A204.1 (cell line): ENCODE data around the gene ARHGDIB.

Experiments used
- FAIRE-seq: peaks from 2 replicates; lab custom pipeline; 2012; peaks lifted over from hg19 to GRCh38; lab: Jason Lieb, UNC

ARHGDIB gene

DNA sequence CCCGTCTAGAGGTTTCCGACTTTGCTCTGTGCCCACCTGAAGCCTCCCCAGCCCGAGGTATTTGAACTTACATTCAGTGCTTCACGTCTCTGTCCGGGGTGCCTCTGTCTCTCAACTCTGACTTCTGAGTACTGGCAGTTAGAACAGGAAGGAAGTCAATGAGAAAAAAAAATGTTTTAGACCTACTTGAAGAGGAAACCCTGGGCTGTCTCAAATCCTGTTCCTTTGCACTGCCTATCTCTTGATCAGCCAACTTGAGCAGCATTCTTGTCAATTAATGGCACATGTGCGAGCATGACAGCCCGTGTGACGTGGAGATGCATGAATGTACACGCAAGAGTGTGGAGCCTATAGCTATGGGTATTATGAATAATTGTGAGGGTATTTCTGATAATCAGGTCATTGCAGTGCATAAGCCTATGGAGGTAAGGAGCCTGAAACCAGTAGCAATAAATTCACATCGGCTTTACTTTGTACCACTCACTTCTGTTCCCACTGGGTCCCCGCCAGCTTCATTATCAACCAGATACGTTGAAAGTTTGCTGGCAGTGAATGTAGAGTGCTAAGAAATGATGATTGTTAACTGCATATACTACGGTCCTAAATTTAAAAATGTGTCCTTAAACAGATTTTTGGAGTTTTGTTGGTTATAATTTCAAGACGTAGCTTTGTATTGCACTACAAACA, at the start of gene ARHGDIB:
ARHGDIB (minus strand) TSS at position 136 of the 687 bp plus-strand sequence. CDS start 10,889 bp downstream, outside the sequence.
- no peak for FAIRE-seq

DNA sequence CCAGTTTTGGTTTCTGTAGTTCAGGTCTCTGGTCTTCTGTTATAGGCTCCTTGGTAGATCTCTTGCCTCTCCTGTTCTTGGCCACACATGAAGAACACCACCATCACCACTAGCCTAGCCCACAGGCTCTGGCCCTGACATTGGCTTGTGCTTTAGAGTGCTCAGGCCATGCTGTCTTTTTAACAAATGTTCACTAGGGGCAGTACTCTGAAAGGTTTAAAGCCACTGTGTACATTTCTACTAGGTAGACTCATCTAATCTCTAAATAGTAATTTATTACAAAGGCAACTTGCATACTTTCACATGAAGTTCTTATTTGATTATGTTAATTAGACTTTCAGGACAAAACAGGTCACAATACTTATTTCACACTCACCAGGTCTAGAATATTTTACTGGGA, 49.8 kb upstream of the ARHGDIB start:
- FAIRE-seq: no peak

DNA sequence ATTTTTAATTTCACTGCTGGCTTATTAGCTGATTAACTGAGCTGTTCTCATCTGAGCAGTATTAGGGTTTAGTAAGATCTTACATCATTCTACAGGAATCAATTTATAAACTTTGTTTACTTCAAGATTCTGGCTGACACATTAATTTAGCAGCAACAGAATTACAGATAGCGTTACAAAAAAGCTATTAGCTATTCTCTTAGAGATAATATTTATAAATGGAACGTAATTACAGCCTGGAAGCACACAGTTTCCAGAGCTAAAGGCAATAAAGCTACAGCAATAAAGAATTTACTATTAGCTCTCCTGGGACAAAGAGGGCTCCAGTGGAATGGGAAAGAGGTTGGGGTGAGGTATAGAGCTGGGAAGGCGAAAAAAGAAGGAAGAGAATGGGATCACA, 46.1 kb upstream of the ARHGDIB start:
- FAIRE-seq: no peak

DNA sequence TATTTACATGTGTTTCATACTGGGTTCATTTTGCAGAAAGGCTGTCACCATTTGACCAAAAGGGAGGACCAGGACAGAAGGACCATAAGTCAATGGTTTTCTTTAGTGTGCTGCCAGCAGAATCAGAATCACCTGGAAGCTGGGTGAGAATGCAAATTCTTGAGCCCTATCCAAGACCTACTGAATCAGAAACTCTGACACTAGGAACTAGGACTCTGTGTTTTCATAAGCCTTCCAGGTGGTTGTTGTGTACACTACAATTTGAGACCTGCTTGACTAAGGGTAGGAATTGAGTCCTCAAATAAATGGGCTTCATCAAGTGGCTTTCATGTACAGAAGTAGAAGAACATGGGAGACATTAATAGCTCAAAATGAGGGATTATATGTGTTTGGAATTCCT, 43.7 kb upstream of the ARHGDIB start:
- no peak for FAIRE-seq

DNA sequence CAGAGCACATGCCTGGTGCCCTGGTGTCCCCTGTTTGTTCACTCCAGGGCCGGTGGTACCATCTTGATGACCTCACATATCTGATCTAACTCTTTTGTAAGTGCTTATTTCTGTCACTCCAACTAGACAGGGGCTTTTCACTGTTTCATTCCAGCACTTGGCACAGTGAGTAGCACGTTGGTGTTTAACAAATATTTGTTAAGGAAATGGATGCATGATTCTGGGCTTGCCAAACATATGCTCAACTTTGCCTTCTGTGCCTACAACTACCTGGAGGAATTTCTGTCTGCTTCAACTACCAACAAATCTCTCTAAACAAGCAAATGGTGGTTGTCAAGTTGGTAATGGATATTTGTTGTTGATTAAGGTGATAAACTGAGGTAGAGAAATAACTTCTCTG, 43.0 kb upstream of the ARHGDIB start:
- no peak for FAIRE-seq

DNA sequence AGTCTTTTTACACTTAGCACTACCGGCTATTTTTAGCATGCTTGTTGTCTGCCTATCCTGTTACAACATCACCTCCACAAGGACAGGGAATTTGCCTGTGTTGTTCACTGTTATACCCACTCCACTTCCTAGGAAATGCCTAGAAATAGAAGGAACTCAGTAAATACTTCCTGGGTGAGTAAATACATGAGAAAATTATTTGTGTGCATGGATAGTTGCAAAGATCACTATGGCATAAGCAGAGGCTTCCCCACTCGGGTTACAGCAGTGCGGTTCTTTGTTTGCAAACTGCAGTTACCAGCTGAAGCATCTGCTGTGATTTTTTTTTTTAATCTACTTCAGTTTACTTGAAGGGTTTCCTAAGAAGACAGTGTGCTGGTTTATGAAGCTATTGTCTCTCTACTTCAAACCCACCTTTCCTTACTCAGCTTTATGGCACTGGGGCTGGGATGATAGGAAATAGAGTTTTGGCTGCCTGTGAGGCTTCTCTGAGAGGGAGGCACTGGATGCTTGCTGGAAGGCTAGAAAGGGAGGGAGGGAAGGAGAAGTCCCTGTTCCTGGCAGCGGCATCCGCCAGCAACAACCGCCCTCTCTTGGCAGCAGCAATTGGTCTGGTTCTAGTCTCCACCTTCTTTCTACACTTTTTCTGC, 40.5 kb upstream of the ARHGDIB start:
- FAIRE-seq: no peak

DNA sequence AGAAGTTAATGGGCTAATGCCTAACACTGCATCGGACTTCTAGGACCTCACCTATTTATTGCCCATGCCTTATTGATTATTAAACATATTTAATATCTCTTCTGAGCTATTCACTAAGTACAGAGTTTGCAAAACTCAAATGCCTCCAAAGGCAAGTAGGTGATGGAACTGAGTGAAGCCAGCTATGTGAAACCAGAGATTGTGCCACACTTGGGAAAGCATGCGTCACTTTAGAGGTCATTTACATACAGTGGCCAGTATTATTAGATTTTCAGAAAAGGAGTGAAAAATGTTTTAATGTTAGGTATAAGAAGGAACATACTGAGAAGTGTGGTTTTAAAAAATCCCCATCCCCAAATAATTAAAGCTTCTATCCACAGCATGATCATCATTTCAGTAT, 39.2 kb upstream of the ARHGDIB start:
- FAIRE-seq: no peak

DNA sequence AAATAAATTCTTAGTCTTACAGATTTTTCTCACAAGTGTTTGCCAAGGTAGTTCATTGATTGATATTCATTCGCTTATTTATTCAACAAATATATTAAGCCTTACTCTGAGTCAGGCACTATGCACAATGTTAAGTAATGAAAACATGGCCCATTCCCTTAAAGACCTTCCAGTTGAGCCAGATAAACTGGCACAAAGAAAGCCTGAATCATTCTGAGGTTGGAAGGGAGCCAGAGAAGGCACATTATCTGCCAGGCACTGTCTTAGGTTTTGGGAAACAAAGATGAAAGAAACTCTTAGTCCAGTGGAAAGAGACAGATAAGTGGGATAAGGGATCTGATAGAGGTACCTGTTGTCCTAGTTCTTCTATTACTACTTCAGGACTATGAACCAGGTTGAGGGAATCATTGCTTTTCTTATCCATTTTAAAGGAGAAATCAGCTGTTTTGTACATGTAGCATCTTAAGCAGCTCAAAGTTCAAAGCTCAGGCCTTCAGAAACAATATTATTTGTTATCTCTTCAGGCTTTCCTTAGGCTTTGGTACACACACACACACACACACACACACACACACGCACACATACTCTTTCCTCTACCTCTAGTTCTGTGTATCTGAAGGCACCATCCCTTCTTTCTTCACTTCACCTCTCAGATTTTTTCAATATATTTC, 38.4 kb upstream of the ARHGDIB start:
- FAIRE-seq: no peak

DNA sequence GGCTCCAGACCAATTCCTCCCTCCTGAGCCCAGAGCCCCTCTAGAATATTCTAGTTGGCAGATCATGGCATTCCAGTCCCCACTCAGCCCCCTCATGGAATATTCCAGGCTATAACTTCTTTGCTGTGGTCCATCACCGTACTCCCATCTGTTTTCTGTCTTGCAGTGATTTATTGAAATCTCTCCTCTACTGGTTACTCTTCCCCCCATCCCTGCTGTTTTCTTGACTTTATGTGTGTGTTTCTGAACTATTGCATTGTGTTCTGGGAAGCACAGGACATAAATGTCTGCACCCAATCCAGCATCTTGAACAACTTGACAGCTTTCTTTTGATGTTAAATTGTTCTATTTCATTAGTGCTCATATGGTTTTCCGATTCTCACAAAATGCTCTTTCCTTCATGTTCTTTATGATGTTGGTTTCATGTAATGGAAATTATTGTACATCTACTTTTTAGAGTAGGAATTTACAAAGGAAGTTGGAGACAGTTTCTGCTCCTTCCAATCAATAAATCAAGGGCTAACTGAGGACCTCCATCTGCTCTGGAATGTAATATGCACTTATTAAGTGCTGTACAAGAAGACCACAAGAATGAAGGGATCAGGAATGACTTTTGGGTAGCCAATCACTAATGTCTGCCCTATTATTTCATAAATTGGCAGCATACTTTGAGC, 37.8 kb upstream of the ARHGDIB start:
- FAIRE-seq: no peak

DNA sequence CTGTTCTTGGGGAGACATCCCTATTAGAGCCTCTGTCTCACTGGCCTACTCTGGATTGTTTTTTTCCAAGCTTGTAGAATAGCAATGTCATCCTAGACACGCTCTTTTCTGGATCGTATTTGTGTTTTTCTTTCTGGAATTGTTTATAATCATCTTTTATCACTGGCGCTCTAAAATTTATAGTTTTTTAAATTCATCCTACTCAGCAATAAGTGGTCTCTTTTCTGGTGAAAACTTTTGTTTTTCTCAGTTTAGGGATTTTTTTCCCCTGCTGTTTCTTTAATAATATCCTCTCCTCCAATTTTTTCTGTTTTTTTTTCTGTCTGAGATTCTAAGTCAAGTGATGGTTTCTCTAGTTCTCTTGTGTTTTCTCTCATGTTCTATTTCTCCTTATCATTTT, 36.6 kb upstream of the ARHGDIB start:
- no peak for FAIRE-seq

DNA sequence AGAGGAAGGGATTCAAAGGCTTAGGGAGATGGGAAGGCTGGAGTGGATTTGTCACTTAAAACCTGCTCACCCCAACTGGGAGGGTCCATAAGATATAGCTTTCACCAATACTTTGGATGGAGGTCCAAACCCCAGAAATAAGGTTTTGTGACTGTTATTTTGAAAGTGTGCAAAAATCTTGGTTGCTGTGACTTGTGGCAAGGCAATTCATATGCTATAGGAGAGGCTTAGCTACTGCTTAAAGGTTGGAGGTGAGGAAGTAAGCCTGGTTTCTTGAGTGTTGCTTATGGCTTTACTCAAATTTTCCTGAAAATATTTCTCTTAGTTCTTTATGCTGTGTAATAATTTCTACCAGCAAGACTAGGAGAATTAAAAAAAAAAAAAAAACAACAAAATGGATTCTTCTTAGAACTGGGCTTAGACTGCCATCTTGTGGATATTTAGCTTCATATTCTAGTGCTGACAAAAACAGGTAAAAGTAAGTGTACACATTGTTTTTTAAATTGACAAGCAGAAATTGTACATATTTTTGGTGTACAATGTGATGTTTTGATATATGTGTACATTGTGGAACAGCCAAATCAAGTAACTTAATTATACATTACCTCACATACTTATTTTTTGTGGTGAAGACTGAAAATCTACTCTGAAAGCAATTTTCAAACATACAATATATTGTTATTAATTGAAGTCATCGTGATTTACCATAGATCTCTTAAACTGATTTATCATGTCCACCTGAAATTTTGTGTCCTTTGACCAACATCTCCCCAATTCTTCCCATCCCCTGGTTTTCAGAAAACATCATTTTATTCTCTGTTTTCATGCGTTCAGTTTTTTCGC, 34.4 kb upstream of the ARHGDIB start:
- peak; percentile 97 for FAIRE-seq

DNA sequence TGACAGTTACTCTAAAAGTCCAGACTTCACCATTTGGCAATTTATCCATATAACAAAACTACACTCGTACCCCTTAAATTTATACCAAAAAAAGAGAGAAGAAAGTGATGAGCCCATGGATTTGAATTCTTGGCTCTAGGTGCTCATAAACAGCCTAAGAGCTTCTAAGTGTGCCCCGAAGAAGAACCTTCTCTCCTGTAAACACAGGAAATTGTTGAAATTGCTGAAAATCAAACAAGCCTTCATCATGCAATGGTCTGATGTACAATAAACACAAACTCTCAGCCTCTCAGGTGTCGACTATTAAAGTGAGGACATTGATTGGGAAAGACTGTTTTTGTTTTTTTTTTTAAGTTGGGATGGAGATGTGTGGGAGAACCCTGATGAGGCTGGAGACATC, 33.2 kb upstream of the ARHGDIB start:
- no peak for FAIRE-seq

DNA sequence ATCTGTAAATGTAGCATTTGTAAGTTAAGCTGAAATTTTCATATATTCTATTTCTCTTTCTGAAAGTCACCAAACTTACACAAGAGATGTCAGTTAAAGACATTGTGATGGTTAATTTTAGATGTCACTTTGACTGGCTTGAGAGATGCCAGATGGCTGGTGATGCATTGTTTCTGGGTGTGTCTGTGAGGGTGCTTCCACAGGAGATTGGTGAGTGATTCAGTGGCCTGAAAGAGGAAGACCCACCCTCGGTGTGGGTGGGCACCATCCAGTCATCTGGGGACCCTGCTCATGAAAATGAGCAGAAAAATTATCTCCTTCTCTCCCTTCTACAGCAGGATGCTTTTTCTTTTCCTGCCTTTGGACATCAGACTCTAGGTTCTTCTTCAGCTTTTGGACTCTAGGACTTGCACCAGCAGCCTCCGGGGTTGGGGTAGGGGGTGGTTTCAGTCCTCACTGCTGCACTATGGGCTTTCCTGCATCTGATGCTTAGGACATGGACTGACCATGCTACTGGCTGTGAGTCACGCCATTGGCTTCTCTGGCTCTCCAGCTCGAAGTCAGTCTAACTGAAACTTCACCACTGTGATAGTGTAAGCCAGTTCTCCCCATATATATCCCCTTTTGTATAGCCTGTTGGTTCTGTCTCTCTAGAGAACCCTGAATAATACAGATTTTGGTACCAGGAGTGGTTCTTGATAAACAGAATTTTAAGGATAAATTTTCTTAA, 32.3 kb upstream of the ARHGDIB start:
- no peak for FAIRE-seq

DNA sequence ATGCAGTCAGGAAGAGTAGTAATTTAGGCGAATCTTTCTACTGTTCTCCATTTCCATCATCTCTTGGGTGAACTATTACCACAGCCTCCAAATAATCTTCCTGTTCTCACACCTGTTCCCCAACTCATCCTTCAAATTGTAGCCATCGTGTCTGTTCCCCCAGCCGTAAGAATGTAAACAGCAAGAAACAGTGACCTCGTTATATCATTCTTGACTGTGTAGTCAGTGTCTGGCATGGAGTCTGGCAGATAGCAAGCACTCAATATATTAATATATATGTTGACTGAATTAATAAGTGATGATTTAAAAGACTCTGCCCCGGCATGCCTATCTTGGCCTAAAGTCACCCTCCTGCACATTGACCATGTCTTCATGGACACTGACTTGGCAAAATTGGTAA, 31.7 kb upstream of the ARHGDIB start:
- FAIRE-seq: no peak

DNA sequence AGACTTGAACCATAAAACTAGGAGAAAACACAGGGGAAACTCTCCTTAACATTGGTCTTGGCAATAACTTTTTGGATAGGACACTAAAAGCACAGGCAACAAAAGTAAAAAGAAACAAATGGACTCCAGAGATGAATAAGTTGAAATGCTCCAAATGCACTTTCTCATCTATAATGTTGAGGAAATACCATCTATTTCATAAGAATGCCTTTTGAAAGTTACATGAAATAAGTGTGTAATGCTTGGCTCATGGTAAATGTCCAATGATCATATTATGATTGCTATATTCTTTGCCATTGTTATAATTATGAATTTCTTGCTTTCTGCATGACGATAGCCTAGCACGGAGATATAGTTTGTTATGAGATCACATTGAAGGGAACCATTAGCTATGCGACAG, 31.3 kb upstream of the ARHGDIB start:
- FAIRE-seq: no peak

DNA sequence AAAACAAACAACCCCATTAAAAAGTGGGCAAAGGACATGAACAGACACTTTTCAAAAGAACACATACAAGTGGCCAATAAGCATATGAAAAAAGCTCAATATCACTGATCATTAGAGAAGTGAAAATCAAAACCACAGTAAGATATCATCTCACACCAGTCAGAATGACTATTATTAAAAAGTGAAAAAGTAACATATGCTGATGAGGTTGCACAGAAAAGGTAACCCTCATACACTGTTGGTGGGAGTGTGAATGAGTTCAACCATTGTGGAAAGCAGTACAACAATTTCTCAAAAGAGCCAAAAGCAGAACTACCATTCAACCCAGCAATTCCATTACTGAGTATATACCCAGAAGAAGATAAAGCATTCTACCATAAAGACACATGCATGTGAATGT, 29.7 kb upstream of the ARHGDIB start:
- FAIRE-seq: no peak

DNA sequence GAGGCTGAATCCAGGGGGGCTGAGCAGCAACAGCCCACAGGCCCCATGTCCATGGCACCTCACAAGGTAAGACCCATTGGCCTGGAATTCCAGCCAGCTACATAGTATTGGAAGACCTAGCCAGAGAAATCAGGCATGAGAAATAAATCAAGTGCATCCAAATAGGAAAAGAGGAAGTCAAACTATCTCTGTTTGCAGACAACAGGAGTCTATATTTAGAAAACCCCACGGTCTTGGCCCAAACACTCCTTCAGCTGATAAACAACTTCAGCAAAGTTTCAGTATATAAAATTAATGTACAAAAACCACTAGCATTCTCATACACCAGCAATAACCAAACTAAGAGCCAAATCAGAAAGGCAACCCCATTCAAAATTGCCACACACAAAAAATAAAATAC, 28.4 kb upstream of the ARHGDIB start:
- FAIRE-seq: no peak

DNA sequence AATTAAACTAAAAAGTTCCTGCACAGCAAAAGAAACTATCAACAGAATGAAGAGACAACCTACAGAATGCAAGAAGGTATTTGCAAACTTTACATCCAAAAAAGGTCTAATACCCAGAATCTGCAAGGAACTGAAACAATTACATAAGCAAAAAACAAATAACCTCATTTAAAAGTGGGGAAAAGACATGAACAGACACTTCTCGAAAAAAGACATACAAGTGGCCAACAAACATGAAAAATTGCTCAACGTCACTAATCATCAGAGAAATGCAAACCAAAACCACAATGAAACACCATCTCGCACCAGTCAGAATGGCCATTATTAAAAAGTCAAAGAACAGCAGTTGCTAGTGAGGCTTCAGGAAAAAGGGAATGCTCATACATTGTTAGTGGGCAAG, 26.6 kb upstream of the ARHGDIB start:
- no peak for FAIRE-seq

DNA sequence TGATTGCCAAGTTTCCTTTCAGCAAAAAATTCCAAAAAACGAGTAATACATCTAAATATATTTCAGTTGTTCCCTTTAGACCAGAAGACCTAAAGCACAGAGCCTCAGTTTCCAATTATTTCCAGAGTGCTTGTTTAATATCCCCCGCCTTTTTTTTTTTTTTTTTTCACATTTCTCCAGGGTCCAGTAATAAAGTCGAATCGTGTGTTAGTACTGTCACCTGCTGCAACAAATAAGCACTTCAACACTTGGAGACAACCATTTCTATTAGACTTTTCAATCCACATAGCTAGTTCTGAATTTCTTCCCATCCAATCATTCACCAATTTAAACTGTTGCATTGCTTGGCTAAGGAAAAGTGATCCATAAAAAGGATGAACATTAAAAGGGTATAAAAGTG, 25.0 kb upstream of the ARHGDIB start:
- no peak for FAIRE-seq

DNA sequence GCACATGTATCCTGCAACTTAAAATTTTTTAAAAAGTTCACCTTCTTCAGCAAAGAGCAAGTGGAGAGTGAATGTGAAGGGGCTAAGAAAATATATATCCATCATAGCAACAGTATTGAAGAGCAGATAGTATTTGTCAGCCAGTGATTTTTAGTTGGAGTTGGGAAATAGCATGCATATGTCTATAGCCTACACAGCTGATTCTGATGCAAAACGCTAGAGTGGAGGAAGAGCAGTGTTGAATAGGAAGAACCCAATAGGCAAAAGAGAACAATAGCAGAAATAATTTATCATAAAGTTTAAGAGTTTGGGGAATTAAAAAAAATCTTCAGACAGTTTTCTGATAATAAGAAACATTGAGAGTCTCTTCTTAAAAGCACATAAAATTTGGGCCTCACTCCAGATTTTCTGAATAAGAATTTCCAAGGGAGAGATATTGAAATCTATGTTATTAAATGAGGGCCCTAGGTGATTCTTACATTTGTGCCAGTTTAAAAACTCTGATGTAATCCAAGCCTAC, 23.4 kb upstream of the ARHGDIB start:
- no peak for FAIRE-seq

DNA sequence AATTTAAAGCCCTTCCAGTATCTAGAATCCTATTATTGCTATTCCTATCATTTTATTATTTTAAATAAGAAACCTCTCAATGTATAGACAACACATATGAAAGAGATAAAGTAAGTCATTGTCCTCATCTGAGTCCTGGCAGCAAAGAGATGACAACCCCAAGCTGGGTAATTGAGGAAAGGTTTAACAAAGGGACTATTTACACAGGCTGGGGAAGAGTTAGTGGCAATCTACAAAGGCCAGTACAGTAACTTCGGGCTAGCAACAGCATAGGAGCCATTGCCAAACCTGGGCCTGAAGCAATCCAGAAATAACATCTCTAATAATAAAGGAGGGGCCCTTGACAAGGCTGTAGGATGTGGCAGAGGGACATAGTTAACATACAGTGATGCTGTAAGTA, 22.6 kb upstream of the ARHGDIB start:
- no peak for FAIRE-seq
